Body of pancreas (tissue), 4 donors: ENCODE measurements around the gene BRPF3. TPM values are rescaled to one million over a fixed set of nuclear protein-coding genes. Genes with fewer than 3 reads are reported as not detected.

Experiments
- ATAC-seq: fragments of 150-250 bp; one replicate; pipeline ENCODE4 v1.9.1; 2016
- DNase-seq, 4 donors: peaks; one replicate each; pipeline ENCODE4 v3.0.0-alpha.2; 2019
- H3K27ac ChIP-seq, 4 donors: fragments of 200-600 bp; sonication (generic); 1 replicate in 3 of 4; 2 replicates in 1 of 4; pipeline versions ENCODE4 v1.5.1 to v1.6.1; 2016 to 2019; ENCODE audit warnings: mild to moderate bottlenecking in 1 of 4, mixed read lengths in 1 of 4, moderate library complexity in 1 of 4
- H3K27me3 ChIP-seq, 2 donors: fragments of 200-600 bp; sonication (generic); one replicate each; pipeline ENCODE4 v1.6.0; 2016; ENCODE audit warnings: mild to moderate bottlenecking in 1 of 2
- H3K36me3 ChIP-seq, 2 donors: fragments of 200-600 bp; sonication (generic); replicated peaks in 1 of 2; 2 replicates each; pipeline ENCODE4 v1.5.1; 2016; ENCODE audit warnings: low read depth in 2 of 2; ENCODE audit not compliant: insufficient read depth in 1 of 2
- H3K4me1 ChIP-seq: fragments of 200-600 bp; sonication (generic); one replicate; pipeline ENCODE4 v1.6.0; 2016
- H3K4me3 ChIP-seq, 2 donors: fragments of 200-600 bp; sonication (generic); 1 replicate in 1 of 2; 2 replicates in 1 of 2; pipeline ENCODE4 v1.5.1; 2016 to 2019
- H3K9me3 ChIP-seq, 3 donors: fragments of 200-600 bp; sonication (generic); 1 replicate in 2 of 3; 2 replicates in 1 of 3; pipeline ENCODE4 v1.5.1; 2016
- POLR2A ChIP-seq, 3 donors: fragments of 450-650 bp; IDR thresholded peaks; one replicate each; pipeline ENCODE4 v1.6.1; 2016; ENCODE audit warnings: antibody characterized with exemption in 3 of 3, mild to moderate bottlenecking in 2 of 3
- WGBS, 2 donors: methylation state at CpG; one replicate each; pipeline ENCODE4 v1.1.5; 2017; 5-methylcytosine and 5-hydroxymethylcytosine counted together
- intact Hi-C: fragments of 100-400 bp; cut with DNase I; formaldehyde crosslinking; loops from one replicate; pipeline ENCODE4 v1.15.1; 2023
- total RNA-seq, 2 donors: library from RNA; depleted of rRNA; stranded (reverse); fragments of >200 nt; gene quantifications; one replicate each; pipeline ENCODE4 v1.1.0, GENCODE V29; 2016
- TF ChIP-seq, protein P1 (sequence below), 7 experiments: fragments of 450-650 bp in 4 of 7; fragments of 200-600 bp in 3 of 7; sonication (generic) in 3 of 7; IDR thresholded peaks; one replicate each; pipeline ENCODE4 v1.5.1; 2016 to 2019; ENCODE audit warnings: antibody characterized with exemption in 7 of 7

BRPF3 gene
- total RNA-seq, 2 donors from 2014 or later = 24.9 to 27.0 TPM

DNA sequence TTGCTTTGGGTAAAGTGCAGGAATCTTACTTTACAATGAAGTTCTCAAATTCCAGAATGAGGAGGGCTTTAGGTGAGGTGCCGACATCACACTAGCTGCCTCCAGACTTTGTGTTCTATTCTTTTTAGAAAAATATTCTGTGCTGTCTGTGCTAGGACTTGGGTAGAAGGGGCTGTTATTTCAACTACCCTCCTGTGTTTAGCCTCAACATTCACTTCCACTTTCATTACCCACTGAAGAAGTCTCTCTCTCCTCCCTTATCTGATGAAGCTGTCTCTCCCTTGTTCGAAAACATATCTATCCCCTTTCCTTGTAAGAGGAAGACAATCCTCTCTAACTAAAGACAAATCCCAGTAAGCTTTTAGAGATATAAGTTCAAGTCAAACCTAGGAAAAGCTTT lies 25.0 kb upstream of the BRPF3 start:
- no peak for TF ChIP-seq POLR2A (IDR thresholded peaks at IDR 0.05)
- TF ChIP-seq, protein P1, sequence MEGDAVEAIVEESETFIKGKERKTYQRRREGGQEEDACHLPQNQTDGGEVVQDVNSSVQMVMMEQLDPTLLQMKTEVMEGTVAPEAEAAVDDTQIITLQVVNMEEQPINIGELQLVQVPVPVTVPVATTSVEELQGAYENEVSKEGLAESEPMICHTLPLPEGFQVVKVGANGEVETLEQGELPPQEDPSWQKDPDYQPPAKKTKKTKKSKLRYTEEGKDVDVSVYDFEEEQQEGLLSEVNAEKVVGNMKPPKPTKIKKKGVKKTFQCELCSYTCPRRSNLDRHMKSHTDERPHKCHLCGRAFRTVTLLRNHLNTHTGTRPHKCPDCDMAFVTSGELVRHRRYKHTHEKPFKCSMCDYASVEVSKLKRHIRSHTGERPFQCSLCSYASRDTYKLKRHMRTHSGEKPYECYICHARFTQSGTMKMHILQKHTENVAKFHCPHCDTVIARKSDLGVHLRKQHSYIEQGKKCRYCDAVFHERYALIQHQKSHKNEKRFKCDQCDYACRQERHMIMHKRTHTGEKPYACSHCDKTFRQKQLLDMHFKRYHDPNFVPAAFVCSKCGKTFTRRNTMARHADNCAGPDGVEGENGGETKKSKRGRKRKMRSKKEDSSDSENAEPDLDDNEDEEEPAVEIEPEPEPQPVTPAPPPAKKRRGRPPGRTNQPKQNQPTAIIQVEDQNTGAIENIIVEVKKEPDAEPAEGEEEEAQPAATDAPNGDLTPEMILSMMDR (IDR thresholded peaks at IDR 0.05) = no peak
- ATAC-seq = no peak
- Histone ChIP-seq H3K27ac (no peak overlapping the region), H3K9me3 (no peaks in the 10 kb centered on the region), H3K4me3 (no peak overlapping the region), H3K27me3 (no peaks in the 10 kb centered on the region), H3K4me1 (no peaks in the 10 kb centered on the region), H3K36me3 (no peaks in the 10 kb centered on the region)
- 78 to 89% methylated on average over 2 of the region's 2 CpGs for WGBS, 2 donors
- intact Hi-C loops = no loop called here
- DNase-seq = no peak

DNA sequence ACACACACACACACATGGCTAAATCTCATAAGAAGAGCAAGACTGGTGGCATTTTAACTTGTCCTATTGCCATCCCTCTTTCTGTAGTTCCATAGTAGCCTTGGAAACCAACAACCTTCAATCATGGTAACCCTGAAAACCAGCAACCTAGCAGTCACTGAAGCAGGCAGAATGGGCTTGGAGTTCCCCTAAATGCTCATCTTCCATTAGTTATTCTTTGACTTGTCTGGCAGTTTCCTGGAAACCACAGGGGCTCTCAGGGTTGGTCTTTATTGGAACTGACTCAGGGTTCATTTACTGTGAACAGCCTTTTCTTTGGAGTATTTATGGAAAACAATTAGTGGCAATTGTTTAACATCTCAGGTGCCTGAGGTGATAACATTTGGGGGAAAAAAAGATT lies 19.4 kb upstream of the BRPF3 start:
- no peaks in the 10 kb centered on the region for H3K4me1 ChIP-seq
- no peak for TF ChIP-seq POLR2A (IDR thresholded peaks at IDR 0.05)
- TF ChIP-seq, protein P1 (IDR thresholded peaks at IDR 0.05) = no peak
- intact Hi-C loops = no loop called here
- no peak overlapping the region for H3K27ac ChIP-seq
- no peaks in the 10 kb centered on the region for H3K27me3 ChIP-seq
- H3K4me3 ChIP-seq = no peak overlapping the region
- ATAC-seq (no peak), DNase-seq (no peak)
- H3K9me3 ChIP-seq = no peaks in the 10 kb centered on the region
- no peaks in the 10 kb centered on the region for H3K36me3 ChIP-seq

DNA sequence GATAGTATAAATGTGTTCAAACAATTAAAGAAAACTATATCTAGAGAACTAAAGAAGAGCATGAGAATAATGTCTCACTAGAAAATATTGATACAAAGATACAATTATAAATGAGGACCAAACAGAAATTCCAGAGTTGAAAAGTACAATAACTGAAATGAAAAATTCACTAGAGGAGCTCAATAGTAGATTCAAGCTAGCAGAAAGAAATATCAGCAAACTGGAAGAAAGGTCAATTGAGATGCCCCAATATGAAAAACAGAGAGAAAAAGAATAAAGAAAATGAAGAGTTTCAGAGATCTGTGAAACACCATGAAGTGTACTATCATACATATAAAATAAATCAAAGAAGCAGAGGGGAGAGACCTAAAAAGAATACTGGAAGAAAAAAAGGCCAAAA lies 18.0 kb upstream of the BRPF3 start:
- H3K9me3 ChIP-seq = no peaks in the 10 kb centered on the region
- H3K27me3 ChIP-seq = no peaks in the 10 kb centered on the region
- DNase-seq (no peak), ATAC-seq (no peak)
- no peak overlapping the region for H3K27ac ChIP-seq
- H3K4me3 ChIP-seq = no peak overlapping the region
- no peaks in the 10 kb centered on the region for H3K4me1 ChIP-seq
- TF ChIP-seq, protein P1 (IDR thresholded peaks at IDR 0.05) = no peak
- TF ChIP-seq POLR2A (IDR thresholded peaks at IDR 0.05) = no peak
- intact Hi-C loops = no loop called here
- H3K36me3 ChIP-seq = no peaks in the 10 kb centered on the region

DNA sequence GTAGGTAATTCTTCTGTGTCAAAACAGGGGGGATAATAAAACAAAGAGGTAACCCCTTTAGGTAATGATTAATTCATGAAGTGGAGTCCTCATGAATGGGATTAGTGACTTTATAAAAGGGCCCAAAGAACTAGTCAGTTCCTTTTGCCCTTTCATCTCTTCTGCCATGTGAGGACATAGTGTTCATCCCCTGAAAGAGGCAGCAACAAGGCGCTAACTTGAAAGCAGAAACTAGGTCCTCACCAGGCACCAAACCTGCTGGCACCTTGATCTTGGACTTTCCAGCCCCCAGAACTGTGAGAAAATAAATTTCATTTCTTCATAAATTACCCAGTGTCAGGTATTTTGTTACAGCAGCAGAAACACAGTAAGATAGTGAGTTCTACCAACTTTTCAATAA lies 16.4 kb upstream of the BRPF3 start:
- WGBS, 2 donors = 100% methylated on average over 1 of the region's 1 CpG
- Histone ChIP-seq H3K9me3 (no peaks in the 10 kb centered on the region), H3K36me3 (no peaks in the 10 kb centered on the region), H3K4me3 (no peak overlapping the region), H3K4me1 (no peaks in the 10 kb centered on the region), H3K27ac (no peak overlapping the region), H3K27me3 (no peaks in the 10 kb centered on the region)
- DNase-seq (no peak), ATAC-seq (no peak)
- intact Hi-C loops = no loop called here
- TF ChIP-seq, protein P1 (IDR thresholded peaks at IDR 0.05) = no peak
- no peak for TF ChIP-seq POLR2A (IDR thresholded peaks at IDR 0.05)

DNA sequence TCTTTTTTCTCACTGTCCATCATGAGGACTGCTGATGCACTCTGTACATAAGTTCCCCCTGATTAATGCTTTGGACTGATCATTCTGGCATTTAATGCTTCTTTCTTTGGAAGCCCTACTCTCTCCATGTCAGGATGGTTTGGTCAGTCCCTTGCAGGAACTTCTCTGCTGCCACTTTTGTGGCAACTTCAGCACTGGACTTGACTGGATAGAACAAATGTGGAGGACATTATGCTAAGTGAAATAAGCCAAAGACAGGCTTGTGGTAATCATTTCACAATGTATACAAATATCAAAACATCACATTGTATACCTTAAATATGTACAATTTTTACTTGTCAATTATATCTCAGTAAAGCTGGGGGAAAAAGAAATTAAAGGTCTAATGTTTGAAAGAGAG lies 12.2 kb upstream of the BRPF3 start:
- DNase-seq = no peak
- intact Hi-C loops = no loop called here

More for the DNA sequence above, 12.2 kb upstream of the BRPF3 start:
- Histone ChIP-seq H3K27ac (no peak overlapping the region), H3K27me3 (no peaks in the 10 kb centered on the region), H3K36me3 (no peaks in the 10 kb centered on the region), H3K4me3 (no peak overlapping the region), H3K4me1 (no peaks in the 10 kb centered on the region), H3K9me3 (no peaks in the 10 kb centered on the region)
- TF ChIP-seq POLR2A (IDR thresholded peaks at IDR 0.05) = no peak
- TF ChIP-seq, protein P1 (IDR thresholded peaks at IDR 0.05) = no peak
- no peak for ATAC-seq
